ENCODE results near the gene RRM2. TPM values are rescaled to one million over a fixed set of nuclear protein-coding genes. Genes with fewer than 3 reads are reported as not detected.

Gene RRM2
- total and polyA plus RNA-seq, 7 donors: 0.27 to 9.3 (median 0.96) TPM; not detected in 2

DNA sequence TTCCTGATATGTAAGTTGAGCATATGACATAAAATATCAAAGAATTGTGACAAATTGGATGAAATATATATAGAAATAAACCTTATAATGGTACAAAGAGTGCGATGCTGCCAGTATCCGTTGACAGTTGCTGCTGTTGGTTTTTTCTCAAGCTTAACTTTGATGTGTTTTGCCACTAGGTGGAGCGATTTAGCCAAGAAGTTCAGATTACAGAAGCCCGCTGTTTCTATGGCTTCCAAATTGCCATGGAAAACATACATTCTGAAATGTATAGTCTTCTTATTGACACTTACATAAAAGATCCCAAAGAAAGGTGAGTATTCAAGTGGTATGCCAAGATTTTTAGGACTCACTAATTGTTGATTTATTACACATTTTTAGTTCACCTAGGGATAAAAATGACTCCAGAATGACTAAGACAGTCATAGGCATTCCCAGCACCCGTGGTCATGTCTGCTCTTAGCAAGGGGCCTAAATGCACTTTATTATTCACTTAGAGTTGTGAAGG, 2.1 kb downstream of the RRM2 start:
- WGBS, 3 donors: 7 to 12% (median 9%) methylated on average over 5 of the region's 5 CpGs
- DNase-seq: no peak

DNA sequence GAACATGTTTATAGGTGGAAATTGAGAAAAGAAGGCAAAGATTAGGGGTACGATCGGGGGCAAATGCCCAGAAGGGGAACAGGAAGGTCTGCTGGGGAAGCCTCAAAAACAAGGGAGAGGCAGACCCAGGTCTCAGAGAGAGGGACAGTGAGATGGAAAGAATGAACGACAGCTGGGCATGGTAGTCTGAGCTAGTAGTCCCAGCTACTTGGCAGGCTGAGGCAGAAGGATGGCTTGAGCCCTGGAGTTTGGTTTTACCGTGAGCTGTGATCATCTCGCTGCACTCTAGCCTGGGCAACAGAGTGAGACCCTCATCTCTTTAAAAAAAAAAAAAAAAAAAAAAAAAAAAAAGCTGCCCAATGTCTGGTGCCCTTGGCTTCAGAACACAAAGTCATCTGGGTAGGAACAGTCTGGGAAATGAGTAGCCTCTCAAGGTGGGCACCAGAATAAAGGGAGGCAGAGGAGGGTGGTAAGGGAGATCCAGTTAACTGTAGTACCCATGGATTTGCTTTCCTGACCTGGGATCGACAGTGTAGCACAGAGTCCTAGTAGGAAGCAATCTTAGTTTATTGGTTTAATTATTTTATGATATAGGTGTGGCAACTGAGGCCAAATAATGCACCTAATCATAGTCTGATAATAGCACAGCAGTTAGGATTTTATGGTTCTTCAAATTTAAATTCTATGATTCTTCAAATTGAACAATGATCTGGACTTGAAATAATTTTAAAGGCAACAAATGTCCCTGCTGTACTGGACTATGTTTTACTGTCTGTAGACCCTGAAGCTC, 3.5 kb downstream of the RRM2 start:
- intact Hi-C loops (cut with DNase I): loop anchor here (2.0 kb wide), 1 partner anchor 309 kb away; no protein-coding TSS in a partner anchor
- no peak for DNase-seq
- Histone ChIP-seq H3K36me3 (ENCODE audit: insufficient read depth in 1 of 2, low read depth in 1 of 2) (no peaks in the 10 kb centered on the region), H3K4me3 (no peak overlapping the region), H3K27me3 (ENCODE audit: insufficient read depth in 3 of 3, low read length in 2 of 3) (peaks cover 0 to 12% (median 2%) of the 10 kb centered on the region in 3 donors), H3K27ac (no peak overlapping the region), H3K9me3 (no peaks in the 10 kb centered on the region), H3K4me1 (peaks cover 21% of the 10 kb centered on the region)
- TF ChIP-seq, protein P1, sequence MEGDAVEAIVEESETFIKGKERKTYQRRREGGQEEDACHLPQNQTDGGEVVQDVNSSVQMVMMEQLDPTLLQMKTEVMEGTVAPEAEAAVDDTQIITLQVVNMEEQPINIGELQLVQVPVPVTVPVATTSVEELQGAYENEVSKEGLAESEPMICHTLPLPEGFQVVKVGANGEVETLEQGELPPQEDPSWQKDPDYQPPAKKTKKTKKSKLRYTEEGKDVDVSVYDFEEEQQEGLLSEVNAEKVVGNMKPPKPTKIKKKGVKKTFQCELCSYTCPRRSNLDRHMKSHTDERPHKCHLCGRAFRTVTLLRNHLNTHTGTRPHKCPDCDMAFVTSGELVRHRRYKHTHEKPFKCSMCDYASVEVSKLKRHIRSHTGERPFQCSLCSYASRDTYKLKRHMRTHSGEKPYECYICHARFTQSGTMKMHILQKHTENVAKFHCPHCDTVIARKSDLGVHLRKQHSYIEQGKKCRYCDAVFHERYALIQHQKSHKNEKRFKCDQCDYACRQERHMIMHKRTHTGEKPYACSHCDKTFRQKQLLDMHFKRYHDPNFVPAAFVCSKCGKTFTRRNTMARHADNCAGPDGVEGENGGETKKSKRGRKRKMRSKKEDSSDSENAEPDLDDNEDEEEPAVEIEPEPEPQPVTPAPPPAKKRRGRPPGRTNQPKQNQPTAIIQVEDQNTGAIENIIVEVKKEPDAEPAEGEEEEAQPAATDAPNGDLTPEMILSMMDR (IDR thresholded peaks at IDR 0.05): no peak
- WGBS, 3 donors: 66 to 78% (median 74%) methylated on average over 6 of the region's 6 CpGs
- no peak for ATAC-seq

More for the DNA sequence above, 2.1 kb downstream of the RRM2 start:
- H3K27me3 ChIP-seq (ENCODE audit: insufficient read depth in 3 of 3, low read length in 2 of 3): peaks cover 0 to 12% (median 2%) of the 10 kb centered on the region in 3 donors
- H3K4me3 ChIP-seq: no peak overlapping the region
- peaks cover 27% of the 10 kb centered on the region for H3K4me1 ChIP-seq
- TF ChIP-seq, protein P1 (IDR thresholded peaks at IDR 0.05): peak; percentile 72
- H3K27ac ChIP-seq: no peak overlapping the region
- H3K9me3 ChIP-seq: no peaks in the 10 kb centered on the region
- ATAC-seq: peak in 1 of 4 donors; percentile 35
- no peaks in the 10 kb centered on the region for H3K36me3 ChIP-seq (ENCODE audit: insufficient read depth in 1 of 2, low read depth in 1 of 2)
- intact Hi-C loops (cut with DNase I): loop anchor here (1.0 to 5.0 kb wide), 4 partner anchors 283 to 543 kb away; no protein-coding TSS in a partner anchor

DNA sequence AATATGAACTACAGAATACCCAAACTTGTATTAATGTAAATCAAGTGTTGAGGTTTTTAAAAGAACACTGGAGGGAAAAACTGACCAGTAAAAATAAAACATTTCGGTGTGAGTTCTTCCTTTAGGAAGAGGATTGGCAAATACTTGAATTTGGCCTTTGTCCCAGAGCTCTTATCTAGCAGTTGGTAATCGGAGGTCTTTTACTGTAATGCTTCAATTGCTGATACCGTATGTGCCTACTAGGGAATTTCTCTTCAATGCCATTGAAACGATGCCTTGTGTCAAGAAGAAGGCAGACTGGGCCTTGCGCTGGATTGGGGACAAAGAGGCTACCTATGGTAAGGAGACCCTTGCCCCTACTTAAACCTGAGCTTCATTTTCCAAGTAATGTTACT, 4.1 kb downstream of the RRM2 start:
- no peak overlapping the region for H3K27ac ChIP-seq
- intact Hi-C loops (cut with DNase I): no loop called here
- no peak for DNase-seq
- no peaks in the 10 kb centered on the region for H3K9me3 ChIP-seq
- TF ChIP-seq, protein P1 (IDR thresholded peaks at IDR 0.05): no peak
- H3K27me3 ChIP-seq (ENCODE audit: insufficient read depth in 3 of 3, low read length in 2 of 3): peaks cover 0 to 12% (median 2%) of the 10 kb centered on the region in 3 donors
- H3K4me3 ChIP-seq: no peak overlapping the region
- peaks cover 19% of the 10 kb centered on the region for H3K4me1 ChIP-seq
- 72 to 74% (median 74%) methylated on average over 5 of the region's 5 CpGs for WGBS, 3 donors
- no peak for ATAC-seq
- no peaks in the 10 kb centered on the region for H3K36me3 ChIP-seq (ENCODE audit: insufficient read depth in 1 of 2, low read depth in 1 of 2)

DNA sequence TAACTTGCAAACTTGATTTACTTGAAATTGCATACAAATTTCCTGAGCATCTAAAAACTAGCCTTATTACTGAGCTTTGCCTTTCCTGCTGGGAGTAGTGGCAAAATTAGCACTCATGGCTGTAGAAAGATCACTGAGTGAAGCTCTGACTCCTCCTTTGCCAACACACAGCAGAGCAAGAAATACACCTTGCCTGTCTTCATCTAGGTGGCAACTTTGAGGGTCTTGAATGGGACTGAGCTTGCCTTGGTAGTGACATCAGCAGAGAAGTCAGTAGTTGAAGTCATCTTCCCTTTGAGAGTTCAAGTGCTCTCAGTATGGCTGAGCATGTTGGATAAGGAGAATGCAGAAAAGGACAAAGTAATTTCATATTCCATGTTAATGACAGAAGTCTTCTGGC, 5.9 kb downstream of the RRM2 start:
- Histone ChIP-seq H3K27ac (no peak overlapping the region), H3K9me3 (no peaks in the 10 kb centered on the region), H3K4me3 (no peak overlapping the region), H3K27me3 (ENCODE audit: insufficient read depth in 3 of 3, low read length in 2 of 3) (peaks cover 0 to 3% (median 0%) of the 10 kb centered on the region in 3 donors), H3K36me3 (ENCODE audit: insufficient read depth in 1 of 2, low read depth in 1 of 2) (no peaks in the 10 kb centered on the region), H3K4me1 (peaks cover 4% of the 10 kb centered on the region)
- ATAC-seq: no peak
- intact Hi-C loops (cut with DNase I): no loop called here
- DNase-seq: no peak
- TF ChIP-seq, protein P1 (IDR thresholded peaks at IDR 0.05): no peak

All from psoas muscle (tissue), 8 donors.